ENCODE measurements around the gene TACC3.

TACC3 gene

GRCh38 chr4:1793940-1794808 lies 72.9 kb downstream of the TACC3 start:
- no peak for DNase-seq
